Endometrial microvascular endothelial cells (primary cell): Measurements from ENCODE around the gene GPR89B. TPM values are rescaled to one million over a fixed set of nuclear protein-coding genes. Genes with fewer than 3 reads are reported as not detected.
"Not testable (repeated sequence)": the region's sequence is repeated elsewhere in the genome, so short reads cannot be mapped to it uniquely, and the experiment has no call there.

ENCODE experiments used
- in situ Hi-C: cut with HindIII; loops from 2 replicates; pipeline ENCODE4 v1.10.0; 2017; ENCODE audit warnings: low sequenced_read_pairs, low pct_unique_long_range_greater_than_20kb; ENCODE audit errors: inconsistent ontology term
- total RNA-seq: library from RNA; depleted of rRNA; stranded (reverse); fragments of >200 nt; gene quantifications from one replicate; pipeline ENCODE4 v1.2.3, GENCODE V29; 2015; ENCODE audit errors: inconsistent ontology term

GPR89B gene
- total RNA-seq, 1 donor from 2014 or later: 8.2 TPM

GRCh38 chr1:147927689-147928088 is 531 bp upstream of the GPR89B start:
- in situ Hi-C loops: not testable (repeated sequence)

DNA sequence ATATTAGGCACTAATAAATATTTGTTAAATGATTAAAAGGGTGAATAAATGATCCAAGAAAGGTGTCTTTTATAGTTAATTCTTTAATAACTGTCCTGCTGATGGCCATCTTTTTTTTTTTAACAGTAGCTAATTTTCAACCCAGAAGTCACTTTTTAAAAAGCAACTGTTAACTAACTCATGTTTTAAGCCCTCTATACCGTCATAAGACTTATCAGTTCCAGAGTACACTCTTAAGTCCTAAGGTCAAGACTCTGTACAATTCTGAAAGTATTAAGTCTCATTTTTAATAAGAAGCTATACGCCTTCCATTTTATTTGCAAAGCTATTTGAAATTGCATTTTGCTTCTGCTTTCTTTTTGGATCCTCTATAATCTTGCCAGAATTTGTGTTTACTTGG is 2.9 kb downstream of the GPR89B start:
- in situ Hi-C loops: not testable (repeated sequence)

DNA sequence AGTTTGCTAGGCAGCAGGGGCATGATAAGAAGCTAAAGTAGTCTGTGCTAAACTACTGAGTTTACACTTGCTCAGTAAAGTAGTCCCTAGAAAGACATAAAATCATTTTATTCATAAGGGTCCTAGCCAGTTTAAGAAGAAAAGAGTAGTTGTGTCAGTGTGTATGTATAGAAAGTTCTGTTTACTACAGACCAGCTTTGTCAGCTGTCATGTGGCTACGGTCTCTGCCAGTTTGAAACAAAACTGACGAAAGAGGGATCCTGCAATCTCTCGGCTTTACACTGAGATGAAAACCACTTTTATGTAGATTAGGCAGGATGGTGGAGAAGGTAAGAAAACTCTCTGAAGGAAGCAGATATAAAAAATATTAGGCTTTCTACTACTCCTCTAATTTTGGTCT is 7.1 kb downstream of the GPR89B start:
- in situ Hi-C loops: not testable (repeated sequence)

GRCh38 chr1:147940456-147940855 is 12.2 kb downstream of the GPR89B start:
- in situ Hi-C loops: not testable (repeated sequence)

GRCh38 chr1:147942563-147942962 is 14.3 kb downstream of the GPR89B start:
- in situ Hi-C loops: not testable (repeated sequence)

- in situ Hi-C loops: not testable (repeated sequence)
Observed at GRCh38 chr1:147949517-147949916, 21.3 kb downstream of the GPR89B start.

DNA sequence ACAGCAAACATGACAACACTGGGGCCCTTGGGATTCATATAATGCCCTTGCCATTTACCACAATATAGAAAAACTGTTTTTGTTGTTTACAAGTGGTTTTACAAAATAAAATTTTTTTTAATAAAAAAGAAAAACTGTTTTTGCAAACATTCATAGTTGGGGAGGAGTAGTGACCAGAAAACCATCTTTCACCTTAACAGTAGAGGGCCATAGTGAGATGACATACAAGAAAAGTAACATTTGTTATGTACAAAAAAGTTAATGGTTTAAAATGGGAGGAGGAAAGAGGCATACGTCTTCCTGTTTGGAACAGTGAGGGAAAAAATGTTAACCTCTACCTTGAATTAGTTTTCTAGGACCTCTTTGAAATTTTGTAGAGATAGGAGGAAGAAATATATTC is 30.7 kb downstream of the GPR89B start:
- in situ Hi-C loops: not testable (repeated sequence)

- in situ Hi-C loops: not testable (repeated sequence)
Observed at GRCh38 chr1:147959680-147960079, 31.5 kb downstream of the GPR89B start.

DNA sequence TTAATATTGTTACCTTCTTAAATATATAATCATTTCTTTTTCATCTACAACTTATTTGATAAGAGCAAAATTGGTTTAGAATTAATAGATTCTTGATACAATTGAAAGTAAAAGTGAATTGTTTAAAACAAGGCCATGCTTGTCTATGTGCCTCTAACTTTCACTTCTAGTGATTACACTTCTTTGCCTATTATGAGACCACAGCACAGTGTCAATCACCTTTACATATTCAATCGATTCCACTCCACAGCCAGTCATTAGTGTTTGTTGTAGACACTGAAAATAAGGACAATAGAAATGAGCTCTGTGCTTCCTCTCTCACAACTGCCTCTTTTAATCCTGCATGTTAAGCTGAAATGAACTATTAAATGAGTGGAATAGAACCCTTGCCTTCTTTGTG is 36.4 kb downstream of the GPR89B start:
- in situ Hi-C loops: not testable (repeated sequence)

- in situ Hi-C loops: not testable (repeated sequence)
Observed at GRCh38 chr1:147966657-147967056, 38.4 kb downstream of the GPR89B start.

DNA sequence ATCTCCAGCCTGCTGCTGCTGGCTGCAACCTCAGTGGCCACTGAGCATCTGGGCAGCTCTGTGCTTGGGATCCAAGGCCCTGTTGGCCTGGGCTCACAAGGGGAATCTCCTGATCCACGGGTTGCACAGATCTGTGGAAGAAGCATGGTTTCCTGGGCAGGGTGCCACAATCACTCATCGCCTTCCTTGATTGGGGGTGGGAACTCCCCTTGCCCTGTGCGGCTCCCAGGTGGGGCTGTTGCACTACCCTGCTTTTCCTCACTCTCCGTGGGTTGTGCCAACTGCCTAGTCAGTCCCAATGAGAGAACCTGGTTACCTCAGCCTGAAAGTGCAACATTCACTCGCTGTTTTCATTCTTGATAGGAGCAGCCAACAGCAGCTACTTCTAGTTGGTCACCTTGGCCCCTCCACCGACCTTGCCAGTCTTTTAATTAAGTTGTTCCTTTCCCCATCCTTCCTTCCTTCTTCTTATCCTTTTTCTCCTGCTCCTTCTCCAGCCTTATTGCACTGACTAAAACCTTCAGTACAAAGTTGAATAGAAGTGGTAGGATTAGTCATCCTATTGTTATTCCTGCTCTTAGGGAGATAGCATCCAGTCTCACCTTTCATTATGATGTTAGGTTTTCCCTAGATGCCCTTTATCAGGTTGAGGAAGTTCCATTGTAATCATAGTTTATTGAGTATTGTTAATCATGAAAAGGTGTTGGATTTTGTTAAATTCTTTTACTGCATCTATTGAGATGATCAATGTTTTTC is 50.9 kb downstream of the GPR89B start:
- in situ Hi-C loops: not testable (repeated sequence)

DNA sequence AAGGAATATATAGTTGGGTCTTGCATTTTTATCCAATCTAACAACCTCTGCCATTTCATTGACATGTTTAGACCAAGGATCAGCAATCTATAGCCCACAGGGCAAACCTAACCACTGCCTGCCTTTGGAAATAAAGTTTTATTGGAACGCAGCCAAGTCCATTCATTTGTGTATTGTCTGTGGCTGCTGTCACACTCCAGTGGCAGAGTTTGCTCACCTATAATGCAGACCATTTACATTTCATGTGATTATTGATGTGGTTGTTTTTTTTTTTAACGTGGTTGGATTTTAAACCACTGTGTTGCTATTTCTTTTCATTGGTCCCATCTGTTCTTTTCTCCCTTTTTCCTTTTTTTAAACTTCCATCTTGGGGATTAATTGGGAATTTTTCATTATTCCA is 57.2 kb downstream of the GPR89B start:
- in situ Hi-C loops: not testable (repeated sequence)

- in situ Hi-C loops: not testable (repeated sequence)
Observed at GRCh38 chr1:147987893-147988292, 59.7 kb downstream of the GPR89B start.

DNA sequence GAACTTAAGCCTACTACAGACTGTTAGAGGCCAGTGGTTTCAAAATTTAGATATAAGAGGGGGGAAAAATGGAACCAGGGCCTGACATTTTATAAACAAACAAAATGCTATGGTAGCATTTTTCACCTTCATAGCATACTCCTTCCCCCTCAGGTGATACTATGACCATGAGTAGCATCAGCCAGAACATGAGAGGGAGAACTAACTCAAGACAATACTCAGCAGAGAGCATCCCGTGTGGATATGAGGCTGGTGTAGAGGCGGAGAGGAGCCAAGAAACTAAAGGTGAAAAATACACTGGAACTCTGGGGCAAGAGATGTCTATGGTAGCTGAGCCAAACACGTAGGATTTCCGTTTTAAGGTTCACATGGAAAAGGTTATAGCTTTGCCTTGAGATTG is 64.7 kb downstream of the GPR89B start:
- in situ Hi-C loops: not testable (repeated sequence)

DNA sequence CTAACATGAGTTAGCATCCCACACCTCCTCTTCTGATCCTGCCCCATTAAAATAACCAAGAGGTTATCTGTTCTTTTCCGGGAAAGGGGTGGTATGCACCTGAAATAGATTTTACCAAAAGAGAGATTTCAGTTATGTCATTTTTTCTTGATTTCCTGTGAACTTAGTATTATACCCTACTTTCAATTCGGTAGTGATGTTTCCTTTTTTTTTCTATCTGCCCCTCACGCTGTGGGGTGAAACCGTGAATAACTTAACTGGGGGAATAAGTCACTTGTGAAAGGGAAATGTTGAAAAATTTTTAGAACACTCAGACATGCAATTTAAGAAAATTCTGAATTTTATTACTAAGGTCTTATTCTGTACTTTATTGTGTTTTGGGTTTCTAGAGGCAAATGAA is 65.2 kb downstream of the GPR89B start:
- in situ Hi-C loops: not testable (repeated sequence)

- in situ Hi-C loops: not testable (repeated sequence)
Observed at GRCh38 chr1:147993825-147994615, 65.8 kb downstream of the GPR89B start.

DNA sequence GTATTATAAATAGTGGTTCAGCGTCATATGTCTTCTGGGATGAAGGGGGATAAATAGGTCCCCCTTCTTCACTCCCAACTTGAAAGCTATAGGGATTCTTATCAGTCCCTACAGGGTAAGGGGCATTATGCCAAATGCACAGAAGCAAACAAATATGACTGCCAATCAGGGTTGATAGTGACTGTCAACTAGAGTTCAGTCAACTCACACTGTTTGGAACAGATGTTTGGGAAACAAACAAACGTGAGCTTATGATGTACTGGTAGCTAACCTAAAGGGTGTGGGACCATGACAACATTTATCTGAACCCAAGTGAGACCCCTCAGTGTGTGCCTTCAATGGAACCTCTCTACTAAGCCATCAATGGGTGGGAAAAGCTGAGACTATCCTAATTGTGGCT is 67.9 kb downstream of the GPR89B start:
- in situ Hi-C loops: not testable (repeated sequence)

GRCh38 chr1:148007724-148008123 is 79.5 kb downstream of the GPR89B start:
- in situ Hi-C loops: not testable (repeated sequence)

- in situ Hi-C loops: no loop called here
Observed at GRCh38 chr1:148010527-148010926, 82.3 kb downstream of the GPR89B start.
